LNCAP (cell line): ENCODE results near the gene PPP4R4.

Experiments
- CTCF ChIP-seq: fragments of 450-650 bp; IDR thresholded peaks from 2 replicates; pipeline ENCODE4 v1.5.1; 2017; ENCODE audit warnings: mild to moderate bottlenecking

The PPP4R4 gene

GRCh38 chr14:94175011-94175745, 1.1 kb downstream of the PPP4R4 start:
- TF ChIP-seq CTCF, result no peak

GRCh38 chr14:94175747-94176146, 1.6 kb downstream of the PPP4R4 start:
- TF ChIP-seq CTCF, result no peak

- TF ChIP-seq CTCF, result no peak
Observed at GRCh38 chr14:94176808-94177207, 2.7 kb downstream of the PPP4R4 start.

GRCh38 chr14:94177806-94178205, 3.7 kb downstream of the PPP4R4 start:
- TF ChIP-seq CTCF, result no peak

GRCh38 chr14:94179244-94179643, 5.1 kb downstream of the PPP4R4 start:
- TF ChIP-seq CTCF, result no peak

- peak; percentile 70 for TF ChIP-seq CTCF
Observed at GRCh38 chr14:94180655-94181271, 6.6 kb downstream of the PPP4R4 start.

GRCh38 chr14:94181835-94182234, 7.7 kb downstream of the PPP4R4 start:
- no peak for TF ChIP-seq CTCF
